ENCODE measurements around the gene KLF1.
A peak's percentile ranks its signal among the peaks of the same experiment; 100 is the strongest.

Gene KLF1

DNA sequence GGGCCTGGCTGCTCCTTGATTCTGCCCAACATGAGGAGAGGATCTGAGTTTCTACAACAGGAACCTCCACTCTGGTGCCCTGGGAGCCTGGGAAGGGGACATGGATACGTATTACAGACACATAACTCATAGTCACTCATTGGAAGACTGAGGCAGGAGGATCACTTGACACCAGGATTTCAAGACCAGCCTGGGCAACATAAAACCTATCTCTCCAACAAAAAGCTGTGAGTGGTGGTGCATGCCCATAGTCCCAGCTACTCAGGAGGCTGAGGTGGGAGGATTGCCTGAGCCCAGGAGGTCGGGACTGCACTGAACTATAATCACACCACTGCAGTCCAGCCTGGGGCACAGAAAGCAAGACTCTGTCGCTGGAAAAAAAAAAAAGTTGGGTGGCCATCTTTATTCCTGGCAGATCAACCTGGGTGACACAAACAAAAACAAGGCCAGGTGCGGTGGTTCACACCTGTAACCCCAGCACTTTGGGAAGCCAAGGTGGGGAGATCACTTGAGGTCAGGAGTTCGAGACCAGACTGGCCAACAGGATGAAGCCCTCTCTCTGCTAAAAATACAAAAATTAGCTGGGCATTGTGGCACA, 1.1 kb upstream of the KLF1 start:
- Histone ChIP-seq H3K4me3 (ENCODE audit: low read length) (no peak overlapping the region), H3K9ac (ENCODE audit: low read length) (no peak overlapping the region), H3K9me3 (ENCODE audit: control insufficient read depth, low read depth, low read length) (no peaks in the 10 kb centered on the region), H3K4me1 (ENCODE audit: control insufficient read depth, low read depth, low read length) (peaks cover 2% of the 10 kb centered on the region), H3K27ac (ENCODE audit: low read length) (no peak overlapping the region), H3K36me3 (ENCODE audit: control insufficient read depth, low read depth, low read length) (peaks cover 1% of the 10 kb centered on the region), H3K27me3 (ENCODE audit: control insufficient read depth, insufficient read depth, low read length) (peaks cover 44% of the 10 kb centered on the region)

DNA sequence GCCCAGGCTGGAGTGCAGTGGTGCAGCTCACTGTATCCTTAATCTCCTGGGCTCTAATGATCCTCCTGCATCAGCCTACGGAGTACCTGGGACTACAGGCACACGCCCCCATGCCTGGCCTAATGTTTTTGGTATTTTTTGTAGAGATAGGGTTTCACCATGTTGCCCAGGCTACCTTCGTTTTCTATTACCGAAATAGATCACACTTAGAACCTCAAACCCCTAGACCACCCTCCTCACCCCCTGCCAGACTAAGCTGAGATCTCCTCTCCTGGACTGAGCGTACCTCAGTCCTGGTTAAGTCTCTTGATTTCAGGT, 391 bp downstream of the KLF1 start:
- Histone ChIP-seq H3K9me3 (ENCODE audit: control insufficient read depth, low read depth, low read length) (no peaks in the 10 kb centered on the region), H3K9ac (ENCODE audit: low read length) (no peak overlapping the region), H3K4me1 (ENCODE audit: control insufficient read depth, low read depth, low read length) (peaks cover 2% of the 10 kb centered on the region), H3K36me3 (ENCODE audit: control insufficient read depth, low read depth, low read length) (no peaks in the 10 kb centered on the region), H3K27ac (ENCODE audit: low read length) (no peak overlapping the region), H3K4me3 (ENCODE audit: low read length) (no peak overlapping the region), H3K27me3 (ENCODE audit: control insufficient read depth, insufficient read depth, low read length) (peaks cover 44% of the 10 kb centered on the region)

DNA sequence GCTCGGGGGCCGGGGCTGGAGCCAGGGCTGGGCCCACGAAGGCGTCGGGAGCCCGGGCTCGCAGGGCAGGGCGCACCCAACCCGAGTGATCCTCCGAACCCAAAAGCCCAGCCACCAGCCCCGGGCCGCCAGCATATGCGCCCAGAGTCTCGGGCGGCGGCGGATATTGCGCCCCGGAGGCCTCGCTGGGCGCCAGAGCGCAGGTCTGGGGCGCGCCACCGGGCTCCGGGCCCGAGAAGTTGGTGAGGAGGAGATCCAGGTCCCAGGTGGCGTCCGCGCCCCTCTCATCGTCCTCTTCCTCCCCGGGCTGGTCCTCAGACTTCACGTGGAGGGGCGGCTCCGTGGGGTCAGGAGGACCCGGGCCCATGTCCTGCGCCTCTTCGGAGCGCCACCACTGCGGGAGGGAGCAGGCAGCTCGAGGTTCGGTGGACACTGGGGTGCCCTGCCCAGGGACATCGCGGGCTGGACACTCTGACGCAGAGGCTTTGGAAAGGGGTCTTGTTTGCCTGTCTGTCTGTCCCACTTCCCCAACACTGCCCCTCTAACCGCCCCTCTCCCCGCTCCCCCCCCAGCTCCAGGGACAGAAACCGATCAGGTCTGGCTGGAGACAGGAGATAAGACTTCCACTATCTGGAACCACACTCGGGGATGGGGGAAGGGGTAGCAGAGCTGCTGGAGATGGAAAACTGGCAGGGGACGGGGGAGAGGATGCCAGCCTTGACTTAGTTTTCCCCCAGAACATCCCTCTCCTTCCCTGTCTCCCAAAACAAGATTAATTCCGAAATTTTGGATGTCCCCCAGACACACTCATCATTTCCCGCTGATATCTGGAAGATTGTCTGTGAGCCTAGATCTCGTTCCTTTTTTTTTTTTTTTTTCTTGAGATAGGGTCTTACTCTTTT, 1.0 kb downstream of the KLF1 start:
- Histone ChIP-seq H3K9me3 (ENCODE audit: control insufficient read depth, low read depth, low read length) (no peaks in the 10 kb centered on the region), H3K9ac (ENCODE audit: low read length) (no peak overlapping the region), H3K27me3 (ENCODE audit: control insufficient read depth, insufficient read depth, low read length) (peaks cover 44% of the 10 kb centered on the region), H3K4me3 (ENCODE audit: low read length) (peak overlapping the region; percentile 69), H3K4me1 (ENCODE audit: control insufficient read depth, low read depth, low read length) (peaks cover 2% of the 10 kb centered on the region), H3K36me3 (ENCODE audit: control insufficient read depth, low read depth, low read length) (no peaks in the 10 kb centered on the region), H3K27ac (ENCODE audit: low read length) (no peak overlapping the region)

DNA sequence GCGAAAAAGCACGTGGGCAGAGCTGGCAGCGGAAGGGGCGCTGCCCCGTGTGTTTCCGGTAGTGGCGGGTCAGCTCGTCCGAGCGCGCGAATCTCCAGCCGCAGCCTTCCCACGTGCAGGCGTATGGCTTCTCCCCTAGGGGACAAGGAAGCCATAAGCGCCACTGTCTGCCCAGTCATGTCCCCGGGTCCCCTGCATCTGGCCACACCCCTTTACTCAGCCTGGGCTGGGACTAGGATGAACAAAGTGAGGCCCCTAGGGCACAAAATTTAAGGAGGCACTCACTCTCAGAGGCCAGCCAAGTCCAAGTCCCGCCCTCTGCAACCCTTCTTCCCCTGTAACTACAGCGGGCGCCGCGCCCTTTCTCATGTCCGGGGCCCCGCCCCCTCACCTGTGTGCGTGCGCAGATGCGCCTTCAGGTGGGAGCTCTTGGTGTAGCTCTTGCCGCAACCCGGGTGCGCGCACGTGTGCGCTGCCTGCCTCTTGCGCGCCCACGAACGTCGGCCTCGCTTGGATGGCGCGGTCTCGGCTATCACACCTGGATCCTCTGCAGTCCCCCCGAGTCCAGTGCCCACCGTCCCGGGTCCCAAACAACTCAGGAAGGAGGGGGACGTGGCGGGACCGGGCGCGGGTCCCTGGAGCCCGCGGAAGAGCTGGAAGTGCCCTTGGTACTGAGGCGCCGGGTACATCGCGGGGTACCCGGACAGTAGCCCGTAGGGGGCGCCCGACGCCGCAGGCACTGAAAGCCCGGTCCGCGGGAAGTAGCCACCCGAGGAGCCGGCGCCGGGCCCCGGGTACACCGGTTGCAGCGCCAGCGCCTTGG, 1.9 kb downstream of the KLF1 start:
- Histone ChIP-seq H3K9ac (ENCODE audit: low read length) (peak overlapping the region; percentile 49), H3K27ac (ENCODE audit: low read length) (no peak overlapping the region), H3K27me3 (ENCODE audit: control insufficient read depth, insufficient read depth, low read length) (peaks cover 48% of the 10 kb centered on the region), H3K9me3 (ENCODE audit: control insufficient read depth, low read depth, low read length) (no peaks in the 10 kb centered on the region), H3K4me1 (ENCODE audit: control insufficient read depth, low read depth, low read length) (peaks cover 2% of the 10 kb centered on the region), H3K36me3 (ENCODE audit: control insufficient read depth, low read depth, low read length) (no peaks in the 10 kb centered on the region), H3K4me3 (ENCODE audit: low read length) (peak overlapping the region; percentile 69)

DNA sequence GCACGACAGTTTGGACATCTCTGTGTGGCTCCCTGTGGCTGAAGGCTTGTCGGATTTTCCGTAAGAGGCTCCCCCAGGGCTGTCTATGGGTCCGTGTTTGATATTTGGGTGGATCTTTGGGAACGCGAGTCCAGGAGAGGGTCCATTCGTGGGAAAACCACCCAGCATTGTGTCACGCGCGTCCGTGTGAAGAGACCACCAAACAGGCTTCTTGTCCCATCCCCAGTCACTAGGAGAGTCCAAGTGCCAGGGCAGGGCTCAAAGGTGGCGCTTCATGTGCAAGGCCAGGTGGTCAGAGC, 2.4 kb downstream of the KLF1 start:
- H3K4me1 ChIP-seq (ENCODE audit: control insufficient read depth, low read depth, low read length), result peaks cover 2% of the 10 kb centered on the region
- H3K9ac ChIP-seq (ENCODE audit: low read length), result peak overlapping the region; percentile 49
- no peaks in the 10 kb centered on the region for H3K9me3 ChIP-seq (ENCODE audit: control insufficient read depth, low read depth, low read length)
- peak overlapping the region; percentile 69 for H3K4me3 ChIP-seq (ENCODE audit: low read length)
- no peak overlapping the region for H3K27ac ChIP-seq (ENCODE audit: low read length)
- no peaks in the 10 kb centered on the region for H3K36me3 ChIP-seq (ENCODE audit: control insufficient read depth, low read depth, low read length)
- H3K27me3 ChIP-seq (ENCODE audit: control insufficient read depth, insufficient read depth, low read length), result peaks cover 48% of the 10 kb centered on the region

DNA sequence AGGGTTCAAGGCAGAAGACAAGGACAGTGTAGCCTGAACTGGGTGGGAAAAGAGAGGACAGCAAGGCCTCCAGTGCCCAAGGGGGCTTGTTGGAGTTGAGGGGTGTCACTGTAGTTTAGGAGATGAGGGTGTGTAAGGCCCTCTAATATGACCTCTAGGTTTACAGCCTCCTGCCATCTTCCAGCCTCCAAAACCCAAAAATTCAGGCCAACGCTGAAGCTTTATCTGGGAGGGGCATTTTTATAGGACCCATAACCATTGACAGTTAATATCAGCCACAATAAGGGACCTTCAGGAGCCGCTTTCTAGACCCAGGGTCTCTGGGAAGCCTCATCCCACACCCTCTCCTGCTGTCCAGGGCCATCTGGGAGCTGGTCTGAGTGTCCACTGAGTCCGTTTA, 2.8 kb downstream of the KLF1 start:
- peaks cover 2% of the 10 kb centered on the region for H3K4me1 ChIP-seq (ENCODE audit: control insufficient read depth, low read depth, low read length)
- peak overlapping the region; percentile 69 for H3K4me3 ChIP-seq (ENCODE audit: low read length)

DNA sequence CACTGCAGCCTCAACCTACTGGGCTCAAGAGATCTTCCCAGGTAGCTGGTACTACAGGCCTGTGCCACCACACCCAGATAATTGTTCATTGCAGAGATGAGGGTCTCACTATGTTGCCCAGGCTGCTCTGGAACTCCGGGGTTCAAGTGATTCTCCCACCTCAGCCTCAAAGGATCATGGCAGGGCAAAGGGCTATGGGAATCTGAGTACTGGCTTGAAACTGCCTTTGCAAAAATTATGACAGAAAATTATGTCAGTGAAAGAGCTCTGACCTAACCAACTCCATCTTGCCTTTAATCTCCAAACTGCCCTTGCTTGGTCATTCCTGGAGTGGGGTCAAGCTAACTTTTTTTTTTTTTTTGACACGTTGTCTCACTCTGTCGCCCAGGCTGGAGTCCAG, 4.4 kb downstream of the KLF1 start:
- peaks cover 2% of the 10 kb centered on the region for H3K4me1 ChIP-seq (ENCODE audit: control insufficient read depth, low read depth, low read length)
- H3K4me3 ChIP-seq (ENCODE audit: low read length), result no peak overlapping the region
- H3K27me3 ChIP-seq (ENCODE audit: control insufficient read depth, insufficient read depth, low read length), result peaks cover 41% of the 10 kb centered on the region
- no peaks in the 10 kb centered on the region for H3K36me3 ChIP-seq (ENCODE audit: control insufficient read depth, low read depth, low read length)
- no peak overlapping the region for H3K27ac ChIP-seq (ENCODE audit: low read length)
- H3K9me3 ChIP-seq (ENCODE audit: control insufficient read depth, low read depth, low read length), result no peaks in the 10 kb centered on the region
- H3K9ac ChIP-seq (ENCODE audit: low read length), result no peak overlapping the region

More for the DNA sequence above, 2.8 kb downstream of the KLF1 start:
- H3K27me3 ChIP-seq (ENCODE audit: control insufficient read depth, insufficient read depth, low read length), result peaks cover 48% of the 10 kb centered on the region
- H3K9me3 ChIP-seq (ENCODE audit: control insufficient read depth, low read depth, low read length), result no peaks in the 10 kb centered on the region
- no peak overlapping the region for H3K9ac ChIP-seq (ENCODE audit: low read length)
- no peaks in the 10 kb centered on the region for H3K36me3 ChIP-seq (ENCODE audit: control insufficient read depth, low read depth, low read length)
- H3K27ac ChIP-seq (ENCODE audit: low read length), result no peak overlapping the region

DNA sequence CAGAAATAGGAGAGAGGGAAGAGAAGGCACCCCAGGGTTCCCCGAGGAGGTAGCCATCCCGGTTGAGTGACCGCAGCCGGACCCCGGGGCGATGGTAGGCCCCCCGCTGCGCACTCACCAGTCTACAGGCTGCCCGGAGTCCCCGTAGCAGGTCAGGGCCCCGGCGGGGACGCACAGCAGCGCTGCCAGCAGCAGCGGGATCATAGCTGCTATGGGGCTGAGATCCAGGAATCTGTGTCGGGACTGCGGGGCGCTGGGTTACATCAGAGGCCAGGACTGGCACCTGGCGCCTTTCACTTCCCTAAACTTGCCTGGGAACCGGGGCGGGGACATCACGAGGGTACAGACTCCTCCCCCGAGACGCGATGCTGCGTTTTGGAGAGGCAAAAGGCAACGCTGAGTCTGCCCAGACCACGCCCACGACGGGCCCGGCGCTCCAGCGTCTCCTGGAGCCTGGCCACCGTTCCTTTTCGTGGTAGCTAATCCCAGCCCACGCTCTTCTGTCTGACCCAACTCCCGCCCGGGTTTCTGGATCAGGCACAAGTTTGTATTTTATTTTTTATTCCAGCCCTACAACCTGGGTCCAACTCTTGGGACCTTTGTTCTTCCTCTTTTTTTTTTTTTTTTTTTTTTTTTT, 5.7 kb downstream of the KLF1 start, which contains the start of gene DNASE2:
DNASE2 (minus strand) TSS at position 278 of the 637 bp plus-strand sequence; CDS start at position 204, 74 bp downstream.
- Histone ChIP-seq H3K36me3 (ENCODE audit: control insufficient read depth, low read depth, low read length) (no peaks in the 10 kb centered on the region), H3K9ac (ENCODE audit: low read length) (peak within 1 kb of the TSS; percentile 76), H3K27ac (ENCODE audit: low read length) (no peak within 1 kb of the TSS), H3K9me3 (ENCODE audit: control insufficient read depth, low read depth, low read length) (no peaks in the 10 kb centered on the region), H3K4me3 (ENCODE audit: low read length) (peak within 1 kb of the TSS; percentile 82), H3K4me1 (ENCODE audit: control insufficient read depth, low read depth, low read length) (peaks cover under 1% of the 10 kb centered on the region), H3K27me3 (ENCODE audit: control insufficient read depth, insufficient read depth, low read length) (peaks cover 28% of the 10 kb centered on the region)

DNA sequence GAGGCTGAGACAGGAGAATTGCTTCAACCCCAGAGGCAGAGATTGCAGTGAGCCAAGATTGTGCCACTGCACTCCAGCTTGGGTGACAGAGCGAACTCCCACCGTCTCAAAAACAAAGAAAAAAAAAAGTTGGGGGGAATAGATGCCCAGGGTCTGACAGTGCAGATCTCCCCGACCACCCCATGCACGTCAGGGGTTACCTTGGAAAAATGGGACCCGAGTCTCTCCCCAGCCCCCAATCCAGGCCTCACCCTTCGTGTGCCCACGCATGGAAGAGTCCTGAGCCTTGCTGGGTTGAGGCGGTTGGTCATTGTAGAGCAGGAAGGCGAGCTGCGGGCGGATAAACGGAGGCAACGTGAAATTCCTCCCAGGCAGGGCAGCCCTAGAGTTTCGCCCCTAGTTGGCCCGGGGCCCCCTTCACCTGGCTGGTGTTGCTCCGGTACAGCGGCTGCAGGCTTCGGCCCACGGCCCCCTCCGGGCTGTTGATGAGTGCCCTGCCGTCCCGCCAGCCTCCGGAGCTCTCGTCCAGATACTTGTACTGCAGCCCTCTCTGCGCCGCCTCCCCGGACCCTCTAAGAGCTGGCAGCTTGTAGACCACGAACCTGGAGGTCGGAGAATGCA, 6.3 kb downstream of the KLF1 start:
- no peak overlapping the region for H3K27ac ChIP-seq (ENCODE audit: low read length)
- no peaks in the 10 kb centered on the region for H3K36me3 ChIP-seq (ENCODE audit: control insufficient read depth, low read depth, low read length)
- peak overlapping the region; percentile 76 for H3K9ac ChIP-seq (ENCODE audit: low read length)
- H3K4me1 ChIP-seq (ENCODE audit: control insufficient read depth, low read depth, low read length), result no peaks in the 10 kb centered on the region
- H3K4me3 ChIP-seq (ENCODE audit: low read length), result peak overlapping the region; percentile 82
- H3K9me3 ChIP-seq (ENCODE audit: control insufficient read depth, low read depth, low read length), result no peaks in the 10 kb centered on the region
- peaks cover 22% of the 10 kb centered on the region for H3K27me3 ChIP-seq (ENCODE audit: control insufficient read depth, insufficient read depth, low read length)

DNA sequence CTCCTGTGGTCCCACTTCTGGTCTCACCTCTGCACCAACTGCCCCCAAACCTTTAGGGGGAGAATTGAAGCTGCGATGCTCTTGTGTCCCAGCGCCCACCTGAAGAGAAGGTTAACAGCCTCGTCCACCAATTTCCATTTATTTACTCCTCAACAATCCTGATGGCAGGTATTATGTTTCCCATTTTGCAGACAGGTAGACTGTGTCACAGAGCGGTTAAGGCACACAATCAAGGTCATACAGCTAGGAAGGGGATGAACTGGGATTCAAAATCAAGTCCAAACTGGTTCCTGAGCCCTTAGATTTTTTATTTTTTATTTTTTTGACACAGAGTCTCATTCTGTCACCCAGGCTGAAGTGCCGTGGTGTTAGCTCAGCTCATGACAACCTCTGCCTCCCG, 11.9 kb downstream of the KLF1 start:
- Histone ChIP-seq H3K27me3 (ENCODE audit: control insufficient read depth, insufficient read depth, low read length) (no peaks in the 10 kb centered on the region), H3K9me3 (ENCODE audit: control insufficient read depth, low read depth, low read length) (no peaks in the 10 kb centered on the region), H3K4me3 (ENCODE audit: low read length) (no peak overlapping the region), H3K9ac (ENCODE audit: low read length) (no peak overlapping the region), H3K4me1 (ENCODE audit: control insufficient read depth, low read depth, low read length) (no peaks in the 10 kb centered on the region), H3K27ac (ENCODE audit: low read length) (no peak overlapping the region), H3K36me3 (ENCODE audit: control insufficient read depth, low read depth, low read length) (no peaks in the 10 kb centered on the region)
